ENCODE measurements around the gene MTMR3.
"Not testable (repeated sequence)": the region's sequence is repeated elsewhere in the genome, so short reads cannot be mapped to it uniquely, and the experiment has no call there.

The MTMR3 gene

DNA sequence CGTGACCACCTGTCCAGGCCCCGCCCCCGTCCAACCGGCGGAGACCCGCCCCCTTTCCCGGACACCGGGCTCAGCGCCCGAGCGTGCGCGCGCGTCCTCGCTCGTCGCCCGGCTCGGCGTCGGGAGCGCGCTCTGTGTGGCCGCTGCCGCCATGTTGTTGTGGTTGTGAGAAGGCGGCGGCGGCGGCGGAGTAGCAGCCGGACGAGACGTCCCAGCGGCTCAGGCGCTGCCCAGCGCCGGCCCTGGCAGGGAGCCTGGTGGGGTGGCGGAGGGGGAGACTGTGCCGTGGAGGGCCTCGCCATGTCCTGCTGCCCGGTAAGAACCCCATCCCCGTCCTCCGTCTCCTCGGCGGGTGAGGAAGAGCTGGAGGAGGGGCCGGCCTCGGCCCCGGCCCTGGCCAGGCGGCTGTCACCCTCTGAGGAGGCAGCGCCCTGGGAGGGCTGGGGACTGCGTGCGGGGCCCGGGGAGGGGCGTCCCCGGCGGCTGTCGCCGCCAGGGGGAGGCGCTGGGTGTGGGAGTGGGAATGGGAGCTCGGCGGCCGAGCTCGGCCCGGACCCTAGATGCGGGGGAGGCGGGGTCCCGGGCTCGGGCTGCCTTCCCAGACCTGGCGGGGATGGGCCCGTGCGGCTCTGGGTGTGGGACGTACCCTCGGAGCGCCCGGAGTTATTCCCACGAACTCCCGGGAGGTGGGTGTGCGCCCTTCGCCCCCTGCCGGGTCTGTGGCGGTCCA is at the start of gene MTMR3:
Gene MTMR3 (plus strand): TSS at position 130 of the 730 bp plus-strand sequence. CDS start 87,886 bp downstream, outside the sequence.
- DNase-seq = peak; percentile 95

DNA sequence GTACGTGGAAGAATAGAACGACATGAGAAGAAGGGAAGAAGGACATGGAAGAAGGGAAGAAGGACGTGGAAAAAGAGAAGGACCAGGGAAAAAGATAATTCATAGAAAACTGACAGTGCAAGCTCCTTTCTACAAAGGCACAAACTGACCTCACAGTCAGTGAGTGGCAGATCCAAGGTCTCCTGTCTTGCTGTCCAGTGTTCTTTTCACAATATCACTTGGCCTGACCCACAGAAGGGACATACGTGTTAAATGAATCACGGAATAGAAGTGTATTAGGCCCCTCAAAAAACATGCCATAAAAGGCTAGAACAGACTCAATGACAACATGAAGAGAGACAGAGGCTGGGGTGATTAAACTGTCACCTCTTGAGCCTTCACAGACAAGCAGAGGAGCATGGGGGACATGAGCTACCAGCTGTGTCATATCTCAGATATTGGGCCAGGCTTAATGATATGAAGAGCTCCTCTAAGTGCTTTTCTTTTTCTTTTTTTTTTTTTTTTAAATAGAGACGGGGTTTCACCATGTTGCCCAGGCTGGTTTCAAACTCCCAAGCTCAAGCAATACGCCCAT is 49.5 kb upstream of the MTMR3 start:
- DNase-seq = no peak

DNA sequence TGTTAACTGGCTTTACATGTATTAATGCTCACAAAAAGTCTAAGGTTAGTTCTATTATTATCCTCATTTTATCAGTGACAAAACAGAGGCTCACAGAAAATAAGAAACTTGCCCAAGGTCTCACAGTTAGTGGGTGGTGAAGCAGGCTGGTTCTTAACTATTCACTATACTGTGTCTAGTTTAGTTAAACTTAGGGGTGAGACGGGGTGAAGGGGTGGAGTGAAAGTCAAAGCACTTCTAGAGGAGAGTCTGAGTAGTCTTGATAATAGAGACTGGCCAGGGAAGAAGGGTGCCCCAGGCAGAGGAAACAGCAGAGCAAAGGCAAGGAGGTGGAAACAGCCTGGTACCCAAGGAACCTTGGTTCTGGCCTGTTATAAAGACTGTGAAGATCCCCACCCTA is 48.9 kb upstream of the MTMR3 start:
- peak; percentile 68 for DNase-seq

DNA sequence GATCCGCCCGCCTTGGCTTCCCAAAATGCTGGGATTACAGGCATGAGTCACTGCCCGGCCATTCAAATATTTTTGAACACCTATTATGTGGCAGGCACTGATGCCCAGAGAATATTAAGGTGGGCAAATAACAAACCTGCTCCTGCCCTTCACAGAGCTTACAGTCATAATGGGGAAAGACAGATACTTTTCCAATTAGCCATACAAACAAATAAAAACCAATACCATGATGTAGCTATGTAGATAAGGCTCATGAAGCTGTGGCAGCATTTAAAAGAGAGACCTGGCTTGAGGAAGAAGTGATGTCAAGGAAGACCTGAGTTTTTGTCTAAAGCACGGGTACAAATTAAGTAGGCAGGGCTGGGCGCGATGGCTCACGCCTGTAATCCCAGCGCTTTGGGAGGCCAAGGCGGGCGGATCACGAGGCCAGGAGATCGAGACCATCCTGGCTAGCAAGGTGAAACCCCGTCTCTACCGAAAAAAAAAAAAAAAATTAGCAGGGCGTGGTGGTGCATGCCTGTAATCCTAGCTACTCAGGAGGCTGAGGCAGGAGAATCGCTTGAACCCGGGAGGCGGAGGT is 46.1 kb upstream of the MTMR3 start:
- not testable (repeated sequence) for DNase-seq

DNA sequence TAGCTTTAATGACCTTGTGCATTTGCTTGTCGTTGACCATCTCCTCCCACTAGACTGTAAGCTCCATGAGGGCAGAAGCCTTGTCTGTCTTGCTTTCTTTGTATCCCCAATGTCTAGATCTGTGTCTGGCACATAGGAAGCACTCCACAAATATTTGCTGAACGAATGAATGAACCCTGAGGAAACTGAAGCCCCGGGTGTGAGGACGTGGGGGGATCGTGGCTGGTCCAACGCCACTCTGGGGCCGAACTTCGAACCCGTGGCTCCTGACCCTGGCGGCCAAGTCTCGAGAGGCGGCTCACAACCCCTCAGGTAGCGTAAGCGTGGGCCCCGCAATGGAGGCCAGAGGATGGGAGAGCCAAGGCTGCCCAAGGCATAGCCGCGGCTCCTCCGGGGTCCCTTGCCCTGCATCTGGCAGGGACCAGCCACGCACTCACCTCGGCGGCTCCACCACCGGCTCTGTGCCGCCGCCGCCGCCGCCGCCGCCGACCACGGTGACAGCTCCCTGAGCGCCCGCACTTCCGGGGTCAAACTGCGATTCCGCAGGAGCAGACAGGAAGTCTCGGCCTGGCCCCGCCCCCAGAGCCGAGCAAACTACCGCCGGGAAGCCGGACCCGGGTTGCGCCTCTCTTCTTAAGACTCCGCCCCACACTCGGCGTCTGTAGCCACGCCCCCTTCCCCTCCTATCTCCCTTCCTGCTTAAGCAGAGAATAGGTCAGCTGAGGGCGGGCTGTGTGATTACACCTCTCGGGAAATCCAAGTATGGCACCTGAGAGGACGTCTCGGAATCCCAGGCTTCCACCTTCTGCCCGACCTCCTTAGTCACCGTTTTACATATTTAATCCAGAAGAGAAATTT is 45.0 kb upstream of the MTMR3 start, which contains the start of gene ASCC2:
Gene ASCC2 (minus strand): TSS at position 534 of the 858 bp plus-strand sequence. CDS start 5,949 bp downstream, outside the sequence.
- peak; percentile 100 for DNase-seq

DNA sequence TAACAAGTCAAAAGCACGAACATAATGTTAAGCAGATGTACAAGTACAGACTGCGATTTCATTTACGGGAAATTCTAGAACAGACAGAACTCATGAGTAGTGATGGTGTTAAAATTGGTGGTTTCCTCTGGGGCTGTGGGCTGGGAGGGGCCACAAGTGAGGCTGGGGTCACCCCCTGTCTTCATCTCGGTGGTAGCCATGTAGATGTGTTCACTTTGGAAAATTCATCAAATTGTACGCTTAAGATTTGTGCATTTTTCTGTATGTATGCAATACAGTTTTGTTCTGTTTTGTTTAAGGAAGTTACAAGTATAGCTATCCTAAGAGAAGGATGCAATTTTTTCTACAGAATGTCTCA is 44.4 kb upstream of the MTMR3 start:
- DNase-seq = no peak

DNA sequence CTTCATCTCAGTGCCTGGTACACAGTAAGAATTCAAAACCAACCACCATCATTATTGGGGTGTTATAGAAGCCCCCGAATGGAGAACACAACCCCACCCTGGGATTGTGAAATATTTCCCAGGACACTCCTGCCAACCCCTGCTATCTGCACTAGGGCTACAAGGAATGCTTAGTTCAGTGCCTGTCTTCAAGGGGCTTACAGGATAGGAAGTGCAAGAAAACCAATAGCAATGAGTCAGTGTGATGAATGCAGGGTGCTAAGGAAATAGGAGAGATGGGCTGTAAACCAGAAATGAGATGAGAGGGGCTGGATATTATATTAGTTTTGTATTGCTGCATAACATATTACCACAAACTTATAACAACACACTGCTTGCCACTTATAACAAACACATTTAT is 43.9 kb upstream of the MTMR3 start:
- no peak for DNase-seq

DNA sequence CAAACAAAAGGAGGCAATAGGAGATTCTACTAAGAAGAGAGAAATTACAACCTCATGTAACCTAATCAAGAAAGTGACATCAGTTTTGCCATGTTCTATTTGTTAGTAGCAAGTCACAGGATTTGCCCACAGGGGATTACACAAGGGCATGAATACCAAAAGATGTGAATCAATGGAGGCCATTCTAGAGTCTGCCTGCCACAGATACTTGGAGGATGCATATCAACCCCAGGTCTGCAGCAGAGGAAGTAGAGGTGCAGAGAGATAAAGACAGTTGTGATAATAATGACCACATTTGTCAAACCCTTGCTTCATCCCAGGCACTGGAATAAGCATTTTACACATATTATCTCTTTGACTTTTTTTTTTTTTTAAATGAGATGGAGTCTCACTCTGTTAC is 42.5 kb upstream of the MTMR3 start:
- DNase-seq = peak; percentile 96

DNA sequence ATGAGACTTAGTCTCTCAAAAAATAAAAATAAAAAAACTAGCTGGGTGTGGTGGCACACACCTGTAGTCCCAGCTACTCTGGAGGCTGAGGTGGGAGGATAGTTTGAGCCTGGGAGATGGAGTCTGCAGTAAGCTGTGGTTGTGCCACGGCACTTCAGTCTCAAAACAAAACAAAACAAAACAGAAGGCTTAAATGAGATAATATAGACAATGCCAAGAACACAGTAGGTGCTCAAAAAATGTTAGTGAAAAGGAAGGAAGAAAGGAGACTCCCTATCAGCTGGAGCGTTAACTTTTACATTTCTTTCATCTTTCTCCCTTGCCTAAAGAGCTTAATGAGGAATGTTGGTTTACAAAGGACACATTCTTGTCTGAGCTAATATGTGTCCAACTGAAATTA is 40.8 kb upstream of the MTMR3 start:
- no peak for DNase-seq

DNA sequence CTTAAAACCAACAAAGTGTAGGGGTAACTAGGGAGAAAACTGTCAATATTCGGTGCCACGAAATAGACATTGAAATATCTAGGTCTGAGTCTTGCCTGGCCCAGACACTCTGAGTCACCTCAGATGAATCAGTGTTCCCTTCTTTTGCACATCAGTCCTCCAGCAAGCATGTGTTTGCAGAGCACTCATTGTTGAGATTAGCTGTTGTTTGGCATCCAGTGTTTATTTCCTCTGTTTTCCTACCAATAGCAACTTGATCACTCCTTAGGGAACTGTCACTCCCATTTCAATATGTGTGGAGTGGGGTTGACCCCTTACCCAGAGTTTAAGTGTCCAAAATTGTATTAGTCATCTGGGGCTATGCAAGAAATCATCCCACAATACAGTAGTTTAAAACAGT is 40.2 kb upstream of the MTMR3 start:
- DNase-seq = no peak

DNA sequence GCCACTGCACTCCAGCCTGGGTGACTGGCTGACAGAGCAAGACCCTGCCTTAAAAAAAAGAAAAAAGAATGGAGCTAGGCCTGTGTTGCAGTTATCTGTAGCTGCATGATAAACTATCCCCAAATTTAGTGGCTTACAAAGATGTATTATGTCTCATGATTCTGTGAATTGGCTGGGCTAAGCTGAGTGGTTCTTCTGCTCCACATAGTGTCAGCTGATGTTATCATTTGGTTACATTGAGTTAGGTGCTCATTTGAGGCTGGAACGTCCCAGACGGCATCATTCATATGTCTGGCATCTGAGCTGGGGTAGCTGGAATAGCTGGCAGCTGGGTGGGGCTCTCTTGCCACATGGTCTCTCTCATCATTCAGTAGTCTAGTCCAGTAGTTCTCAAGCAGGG is 36.7 kb upstream of the MTMR3 start:
- DNase-seq = no peak

DNA sequence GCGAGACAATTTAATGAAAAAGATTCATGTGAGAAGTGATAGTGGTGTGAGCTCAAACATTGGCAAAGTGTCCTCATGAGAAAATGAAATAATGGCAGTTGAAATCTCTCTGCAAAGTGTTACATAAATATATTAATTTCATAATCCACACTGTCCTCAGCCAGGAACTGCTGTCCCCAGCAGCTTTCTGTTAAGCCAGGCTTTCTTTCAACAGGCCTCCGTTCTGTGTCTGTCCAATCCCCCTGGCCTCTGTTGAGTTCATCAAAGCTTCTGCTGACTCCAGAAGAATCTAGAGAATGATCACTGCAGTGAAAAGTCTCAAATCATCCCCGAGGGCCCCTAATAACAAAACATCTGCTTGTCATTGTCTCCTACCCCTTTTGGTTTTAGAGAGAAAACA is 34.9 kb upstream of the MTMR3 start:
- DNase-seq = peak; percentile 37

DNA sequence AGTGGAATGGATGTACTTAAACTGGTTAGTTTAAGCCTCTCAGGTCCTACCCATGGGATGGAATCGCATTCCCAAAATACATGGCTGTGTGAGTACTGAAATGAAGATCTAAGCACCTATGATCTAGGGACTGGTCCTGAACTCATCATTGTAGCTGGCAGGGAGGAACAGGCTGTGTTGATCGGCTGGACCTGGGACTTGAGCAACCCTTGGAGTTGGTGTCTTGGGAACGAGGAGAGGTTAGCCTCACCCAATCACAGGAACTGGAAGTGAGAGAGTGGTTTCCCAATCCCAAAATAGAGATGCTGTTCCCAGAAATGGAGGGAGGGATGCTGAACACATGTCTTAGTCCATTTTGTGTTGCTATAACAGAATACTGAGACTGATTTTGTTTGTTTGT is 28.5 kb upstream of the MTMR3 start:
- no peak for DNase-seq

DNA sequence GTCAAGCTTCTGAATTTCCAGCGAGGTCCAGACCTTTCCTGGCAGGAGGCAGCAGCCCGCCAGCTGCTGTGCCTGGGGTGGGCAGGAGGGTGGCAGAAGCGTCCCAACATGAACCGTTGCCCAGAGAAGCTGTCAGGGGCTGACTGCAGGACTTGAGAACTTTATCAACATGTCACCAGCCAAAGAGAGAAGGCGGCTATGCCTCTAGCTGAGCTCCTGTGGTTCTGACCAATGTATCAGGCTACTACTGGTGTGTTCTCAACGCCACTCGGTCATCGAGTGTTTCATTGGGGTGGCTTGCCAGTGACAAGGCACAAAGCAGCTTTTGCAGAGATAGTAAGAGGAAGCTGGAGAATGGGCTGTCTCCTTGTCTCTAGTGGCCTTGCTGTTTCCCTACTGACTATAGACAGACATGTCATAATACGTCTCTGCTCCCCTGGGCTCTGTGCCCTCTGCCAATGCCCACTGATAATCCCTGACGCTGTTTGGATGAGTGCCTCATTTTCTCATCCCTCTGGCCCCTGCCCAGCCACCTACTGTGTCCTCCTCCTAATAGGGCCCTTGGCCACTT is 27.3 kb upstream of the MTMR3 start:
- peak; percentile 70 for DNase-seq

DNA sequence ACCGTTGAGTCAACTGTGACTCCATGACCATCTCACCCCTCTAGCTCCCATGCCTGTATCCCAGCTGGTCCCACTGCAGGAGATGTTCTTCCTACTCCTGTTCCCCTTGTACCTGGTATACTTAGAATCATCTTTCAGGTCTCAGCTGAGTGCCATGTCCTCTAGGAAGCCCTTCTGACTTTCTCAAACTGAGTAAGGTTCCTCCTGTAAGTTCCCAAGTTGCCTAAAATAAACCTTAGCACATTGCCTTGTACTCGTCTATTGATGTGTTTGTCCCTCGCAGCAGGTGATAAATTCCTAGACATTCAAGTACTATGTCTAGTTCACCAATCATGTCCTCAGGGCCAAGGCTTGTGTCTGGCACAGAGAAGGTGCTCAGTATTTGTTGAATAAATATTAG is 26.5 kb upstream of the MTMR3 start:
- DNase-seq = no peak

DNA sequence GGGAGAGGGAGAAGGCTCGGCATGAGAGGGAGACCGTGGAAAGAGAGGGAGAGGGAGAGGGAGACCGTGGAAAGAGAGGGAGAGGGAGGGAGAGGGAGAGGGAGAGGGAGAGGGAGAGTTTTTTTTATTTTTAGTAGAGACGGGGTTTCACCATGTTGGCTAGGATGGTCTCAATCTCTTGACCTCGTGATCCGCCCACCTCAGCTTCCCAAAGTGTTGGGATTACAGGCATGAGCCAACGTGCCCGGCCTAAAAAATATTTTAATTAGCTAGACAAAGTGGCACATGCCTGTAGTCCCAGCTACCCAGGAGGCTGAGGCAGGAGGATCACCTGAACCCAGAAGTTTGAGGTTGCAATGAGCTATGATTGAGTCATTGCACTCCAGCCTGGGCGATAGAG is 23.9 kb upstream of the MTMR3 start:
- DNase-seq = not testable (repeated sequence)

DNA sequence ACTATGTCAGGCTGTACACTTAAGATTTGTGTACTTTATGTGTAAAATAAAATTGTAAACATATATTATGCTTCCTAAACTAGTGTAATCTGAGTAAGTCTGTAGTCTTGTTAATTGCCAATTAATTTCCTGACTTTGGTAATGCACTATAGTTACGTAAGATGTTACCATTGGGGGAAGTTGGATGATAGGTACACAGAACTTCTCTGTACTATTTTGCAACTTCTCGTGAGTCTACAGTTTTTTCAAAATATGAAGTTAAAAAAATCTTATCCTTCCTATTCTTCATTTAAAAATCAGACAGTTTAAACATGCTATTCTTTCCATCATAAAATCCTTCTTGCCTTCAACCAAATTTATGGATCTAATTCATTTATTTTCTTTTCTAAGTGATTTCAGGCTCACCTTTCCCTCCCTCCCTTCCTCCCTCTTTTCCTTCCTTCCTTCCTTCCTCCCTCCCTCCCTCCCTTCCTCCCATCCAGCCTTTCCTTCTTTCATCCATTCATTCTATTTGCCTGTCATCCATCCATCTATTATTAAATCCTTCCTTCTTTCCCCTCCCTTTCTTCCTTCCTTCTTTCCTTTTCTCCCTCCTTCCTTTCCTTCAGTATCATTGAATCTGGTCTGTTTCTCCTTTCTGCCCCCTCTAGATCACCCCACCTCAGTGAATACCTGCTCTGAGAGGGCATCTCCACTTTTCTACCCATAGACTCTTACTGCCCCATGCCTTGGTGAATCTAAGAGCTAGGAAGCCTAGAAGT is 22.8 kb upstream of the MTMR3 start:
- DNase-seq = peak; percentile 68

DNA sequence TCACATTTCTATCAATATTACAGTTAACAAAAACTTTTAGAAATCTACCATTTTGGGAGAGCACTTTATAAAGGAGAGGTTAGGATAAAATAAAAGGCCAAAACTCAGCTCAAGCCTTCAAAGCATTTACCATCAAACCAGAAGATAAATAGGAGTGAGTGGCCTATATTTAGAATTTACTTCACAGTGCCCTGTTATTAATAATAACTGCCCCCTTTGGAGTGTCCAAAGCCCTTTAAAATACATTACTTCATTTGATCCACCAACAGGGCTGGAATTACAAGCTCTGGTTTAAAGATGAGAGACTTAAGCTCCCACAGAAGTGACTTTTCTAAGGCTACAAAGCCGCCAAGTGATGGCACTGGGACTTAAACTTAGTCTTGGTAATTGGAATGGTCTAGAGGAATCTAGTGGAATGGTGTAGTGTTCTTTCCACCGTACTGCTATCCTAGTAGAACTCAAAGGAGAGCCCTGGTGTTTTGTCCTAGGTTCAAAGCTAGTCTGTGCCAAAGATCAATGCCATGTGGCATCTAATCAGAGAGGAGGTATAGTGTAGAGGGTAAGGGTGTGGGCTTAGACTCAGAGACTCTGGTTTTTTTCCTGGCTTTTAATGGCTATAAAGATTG is 21.2 kb upstream of the MTMR3 start:
- no peak for DNase-seq

DNA sequence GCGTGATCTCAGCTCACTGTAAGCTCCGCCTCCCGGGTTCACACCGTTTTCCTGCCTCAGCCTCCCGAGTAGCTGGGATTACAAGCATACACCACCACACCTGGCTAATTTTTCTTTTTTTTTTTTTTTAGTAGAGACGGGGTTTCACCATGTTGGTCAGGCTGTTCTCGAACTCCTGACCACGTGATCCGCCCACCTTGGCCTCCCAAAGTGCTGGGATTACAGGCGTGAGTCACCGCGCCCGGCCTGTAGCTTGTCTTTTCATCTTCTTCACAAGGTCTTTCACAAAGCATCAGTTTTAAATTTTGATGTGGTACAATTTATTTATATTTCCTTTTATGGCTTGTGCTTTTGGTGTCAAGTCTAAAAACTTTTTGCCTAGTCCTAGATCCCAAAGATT is 17.4 kb upstream of the MTMR3 start:
- DNase-seq = not testable (repeated sequence)

DNA sequence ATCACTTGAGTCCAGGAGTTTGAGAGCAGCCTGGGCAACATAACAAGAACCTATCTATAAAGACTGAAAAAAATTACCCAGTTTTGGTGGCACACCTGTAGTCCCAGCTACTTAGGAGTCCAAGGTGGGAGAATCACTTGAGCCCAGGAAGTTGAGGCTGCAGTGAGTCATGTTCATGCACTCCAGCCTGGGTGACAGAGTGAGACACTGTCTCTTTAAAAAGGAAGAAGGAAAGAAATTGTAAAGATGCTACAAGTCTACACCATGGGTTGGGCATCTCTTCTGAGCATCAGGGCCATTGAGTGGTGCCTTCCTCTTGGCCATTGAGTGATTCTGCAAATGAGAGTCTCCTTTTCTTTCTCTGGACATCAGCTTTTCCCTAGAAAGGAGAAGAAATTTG is 15.7 kb upstream of the MTMR3 start:
- DNase-seq = no peak

DNA sequence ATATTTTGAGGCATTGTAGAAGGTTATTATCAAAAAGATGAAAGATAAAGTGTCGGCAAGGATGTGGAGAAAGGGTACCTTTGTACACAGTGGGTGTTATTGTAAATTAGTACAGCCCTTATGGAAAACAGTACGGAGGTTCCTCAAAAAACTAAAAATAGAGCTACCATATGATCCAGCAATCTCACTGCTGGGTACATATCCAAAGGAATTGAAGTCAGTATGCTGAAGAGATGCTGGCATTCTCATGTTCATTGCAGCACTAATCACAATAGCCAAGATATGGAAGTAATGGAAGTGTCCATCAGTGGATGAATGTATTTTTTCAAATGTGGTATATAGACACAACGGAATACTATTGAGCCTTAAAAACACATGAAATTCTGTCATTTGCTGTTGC is 15.1 kb upstream of the MTMR3 start:
- DNase-seq = no peak

DNA sequence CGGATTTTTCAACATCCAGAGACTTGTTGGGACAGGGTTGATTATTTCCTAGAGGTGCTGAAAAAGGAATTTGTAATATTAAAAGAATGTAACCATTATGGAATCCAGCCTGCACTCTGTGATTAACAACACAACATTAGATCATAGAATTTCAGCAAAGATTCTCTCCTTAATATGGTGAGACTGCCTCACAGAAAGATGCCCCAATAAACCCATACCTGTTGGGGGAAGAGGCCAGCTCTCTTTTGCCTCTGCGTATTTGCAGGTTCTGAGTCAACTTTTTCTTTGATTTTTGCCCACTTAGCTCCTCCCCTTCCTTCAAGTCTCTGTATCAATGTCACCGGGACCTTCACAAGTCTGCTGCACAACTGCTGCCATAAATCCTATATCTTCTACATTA is 12.4 kb upstream of the MTMR3 start:
- no peak for DNase-seq

All from hematopoietic multipotent progenitor cell treated with erythropoietin and hydrocortisone succinate and interleukin-3 and kit ligand, for 4 days (in vitro differentiated cells).